Measurements from ENCODE around the gene ECSCR. TPM values are rescaled to one million over a fixed set of nuclear protein-coding genes. Genes with fewer than 3 reads are reported as not detected.
"Not testable (repeated sequence)": the region's sequence is repeated elsewhere in the genome, so short reads cannot be mapped to it uniquely, and the experiment has no call there.

The ECSCR gene
- polyA plus RNA-seq, 3 donors, result 28.9 to 30.6 (median 30.2) TPM

- no peak for DNase-seq (ENCODE audit: low read depth in 3 of 3, low spot score in 2 of 3)
Measured at GRCh38 chr5:139414581-139415130, 47.9 kb downstream of the ECSCR start.

- no peak for DNase-seq (ENCODE audit: low read depth in 3 of 3, low spot score in 2 of 3)
Measured at GRCh38 chr5:139413963-139414362, 48.6 kb downstream of the ECSCR start.

GRCh38 chr5:139413153-139413552 is 49.4 kb downstream of the ECSCR start:
- DNase-seq (ENCODE audit: low read depth in 3 of 3, low spot score in 2 of 3), result no peak

DNA sequence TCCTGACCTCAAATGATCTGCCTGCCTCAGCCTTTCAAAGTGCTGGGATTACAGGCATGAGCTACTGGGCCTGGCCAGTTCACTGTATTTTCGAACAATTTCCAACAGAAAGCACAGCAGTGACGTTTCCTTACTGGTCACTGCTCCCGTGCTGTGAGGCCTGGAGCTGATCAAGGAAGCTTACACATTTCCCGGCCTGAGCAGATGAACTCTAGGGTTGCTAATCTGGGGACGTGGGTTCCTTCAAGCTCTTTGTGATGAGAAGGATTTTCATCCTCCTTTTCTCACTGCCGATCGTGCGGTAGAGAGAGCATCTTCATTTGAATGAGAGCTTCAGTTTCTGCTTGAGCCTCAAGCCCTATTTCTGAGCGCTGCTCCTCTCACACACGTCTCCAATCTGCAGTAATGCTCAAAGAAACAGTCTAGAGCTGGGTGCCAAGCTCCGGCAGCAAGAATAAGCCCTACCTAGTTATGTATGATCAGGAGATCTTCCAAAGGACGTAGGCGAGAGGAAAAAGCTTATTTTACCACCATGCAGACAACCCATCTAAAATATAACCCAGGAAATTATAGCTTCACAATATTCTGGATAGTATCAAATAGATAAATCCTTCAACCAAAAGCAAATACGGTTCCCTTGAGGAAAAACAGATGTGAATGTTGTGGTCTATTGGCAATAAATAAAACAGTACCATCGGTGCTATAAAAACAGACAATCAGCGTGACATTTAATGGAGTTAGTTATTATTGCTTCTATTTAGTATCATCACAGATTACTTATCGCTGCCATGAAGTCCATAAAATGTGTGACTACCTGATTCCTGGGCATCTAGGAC is 51.3 kb downstream of the ECSCR start:
- DNase-seq (ENCODE audit: low read depth in 3 of 3, low spot score in 2 of 3), result no peak

GRCh38 chr5:139410121-139410992 is 52.2 kb downstream of the ECSCR start:
- no peak for DNase-seq (ENCODE audit: low read depth in 3 of 3, low spot score in 2 of 3)

GRCh38 chr5:139409116-139409515 is 53.4 kb downstream of the ECSCR start:
- not testable (repeated sequence) for DNase-seq (ENCODE audit: low read depth in 3 of 3, low spot score in 2 of 3)

DNA sequence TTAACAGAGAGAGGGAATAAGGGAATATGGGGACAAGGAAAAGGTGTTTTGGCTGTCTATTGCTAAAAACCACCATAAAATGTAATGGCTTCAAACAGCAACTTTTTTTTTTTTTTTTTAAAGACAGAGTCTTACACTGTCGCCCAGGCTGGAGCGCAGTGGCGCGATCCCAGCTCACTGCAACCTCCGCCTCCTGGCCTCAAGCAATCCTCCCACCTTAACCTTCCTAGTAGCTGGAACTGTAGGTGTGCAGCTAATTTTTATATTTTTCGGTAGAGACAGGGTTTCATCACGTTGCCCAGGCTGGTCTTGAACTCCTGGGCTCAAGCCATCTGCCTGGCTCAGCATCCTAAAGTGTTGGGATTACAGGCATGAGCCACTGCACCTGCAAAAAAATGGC is 54.4 kb downstream of the ECSCR start:
- no peak for DNase-seq (ENCODE audit: low read depth in 3 of 3, low spot score in 2 of 3)

DNA sequence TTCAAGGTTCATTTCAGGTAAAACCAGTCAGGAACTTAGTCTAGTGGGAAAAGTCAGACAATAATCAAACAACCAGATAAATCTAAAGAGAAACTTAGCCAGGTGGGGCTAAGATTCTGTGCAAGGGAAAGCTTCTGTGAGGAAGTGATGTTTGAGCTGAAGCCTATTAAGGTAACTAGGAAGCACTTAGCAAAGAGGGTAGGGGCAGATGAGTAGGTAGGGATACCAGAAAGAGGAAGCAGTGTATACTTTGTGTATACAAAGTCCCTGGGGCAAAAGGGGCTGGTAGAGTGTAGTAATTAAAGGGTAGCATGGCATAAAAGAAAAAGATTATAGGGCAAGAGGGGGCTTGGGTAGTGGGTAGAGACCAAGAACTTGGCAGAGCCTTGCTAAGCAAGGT is 55.0 kb downstream of the ECSCR start:
- no peak for DNase-seq (ENCODE audit: low read depth in 3 of 3, low spot score in 2 of 3)

GRCh38 chr5:139406963-139407362 is 55.6 kb downstream of the ECSCR start:
- DNase-seq (ENCODE audit: low read depth in 3 of 3, low spot score in 2 of 3), result no peak

- no peak for DNase-seq (ENCODE audit: low read depth in 3 of 3, low spot score in 2 of 3)
Measured at GRCh38 chr5:139404484-139404840, 58.1 kb downstream of the ECSCR start.

DNA sequence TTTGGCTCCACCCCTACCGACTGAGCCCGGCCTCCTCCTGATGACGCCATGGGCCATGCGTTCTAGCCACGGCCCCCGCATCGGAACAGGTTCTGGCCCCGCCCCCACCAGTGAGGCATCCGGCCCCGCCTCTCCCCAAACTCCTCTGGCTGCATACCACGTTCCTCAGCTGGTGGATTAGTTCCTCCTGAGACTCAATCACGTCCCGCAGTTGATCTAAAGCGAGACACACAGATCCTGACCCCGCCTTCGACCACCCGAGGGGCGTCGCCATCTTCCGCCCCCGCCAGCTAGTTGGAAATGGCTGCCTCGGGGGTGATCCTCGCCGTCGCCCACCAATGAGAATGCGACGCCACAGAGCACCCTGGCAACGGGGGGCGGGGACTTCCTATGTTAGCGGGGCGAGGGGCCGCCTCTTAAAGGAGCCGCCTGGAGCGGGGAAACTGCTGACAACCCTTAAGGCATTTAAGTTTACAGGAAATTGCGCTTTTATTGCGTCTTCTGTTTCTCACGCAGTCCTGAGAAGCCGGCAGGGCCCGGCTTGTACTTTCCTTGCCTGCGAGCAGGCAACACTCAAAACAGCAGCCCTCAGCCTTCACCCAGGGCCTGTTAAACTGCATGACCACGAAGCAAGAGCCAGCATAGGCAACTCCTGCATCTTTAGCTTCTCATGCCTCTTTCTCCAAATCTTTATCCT is 58.6 kb downstream of the ECSCR start, which contains the start of gene SPATA24:
SPATA24 (minus strand) TSS at position 303 of the 697 bp plus-strand sequence; CDS start at position 274, 29 bp downstream.
- peak; percentile 93 to 94 (median 94) for DNase-seq (ENCODE audit: low read depth in 3 of 3, low spot score in 2 of 3)

DNA sequence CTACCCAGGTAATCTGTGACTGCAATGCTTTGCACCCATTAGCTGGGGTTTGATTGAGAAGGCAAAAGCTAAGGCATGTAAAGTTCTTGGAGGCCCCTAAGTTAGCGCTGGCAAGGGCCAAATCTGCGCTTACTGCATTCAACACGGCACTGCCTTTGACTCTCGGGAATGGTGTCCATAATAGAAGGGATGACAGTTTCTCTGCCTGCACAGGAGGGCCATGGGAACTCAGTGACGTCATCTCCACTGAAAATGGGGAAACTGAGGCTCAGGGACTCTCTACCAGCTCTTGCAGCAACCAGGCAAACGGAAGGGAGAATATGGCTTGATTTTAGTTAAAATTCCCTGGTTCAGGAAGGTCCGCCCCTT is 59.1 kb downstream of the ECSCR start:
- DNase-seq (ENCODE audit: low read depth in 3 of 3, low spot score in 2 of 3), result no peak

DNA sequence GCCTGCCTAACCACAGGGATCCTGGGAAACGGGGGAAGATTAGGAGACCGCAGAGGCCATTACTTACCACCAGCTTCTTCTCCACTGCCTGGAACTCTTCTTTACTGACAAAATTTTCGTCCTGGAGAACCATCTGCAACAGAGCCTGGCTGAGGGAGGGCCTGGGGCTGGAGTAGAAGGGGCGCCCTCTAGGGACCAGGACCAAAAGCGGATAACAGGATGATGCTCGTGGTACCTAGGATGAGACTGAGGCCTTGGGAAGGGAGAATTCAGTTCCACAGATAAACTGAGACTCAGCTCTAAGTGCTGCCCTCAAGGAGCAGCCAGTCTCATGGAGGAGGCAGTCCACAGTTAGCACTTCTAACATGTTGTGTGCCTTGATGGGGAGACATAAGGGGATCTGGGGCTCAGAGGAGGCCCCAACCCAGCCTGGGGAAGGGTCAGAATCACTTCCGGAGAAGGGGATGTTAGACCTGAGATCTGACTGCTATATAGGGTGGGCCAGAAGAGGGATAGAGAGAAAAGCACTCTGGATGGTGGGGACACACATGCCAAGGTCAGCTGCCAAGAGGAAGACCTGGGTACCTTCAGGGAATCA is 59.9 kb downstream of the ECSCR start:
- DNase-seq (ENCODE audit: low read depth in 3 of 3, low spot score in 2 of 3), result no peak

DNA sequence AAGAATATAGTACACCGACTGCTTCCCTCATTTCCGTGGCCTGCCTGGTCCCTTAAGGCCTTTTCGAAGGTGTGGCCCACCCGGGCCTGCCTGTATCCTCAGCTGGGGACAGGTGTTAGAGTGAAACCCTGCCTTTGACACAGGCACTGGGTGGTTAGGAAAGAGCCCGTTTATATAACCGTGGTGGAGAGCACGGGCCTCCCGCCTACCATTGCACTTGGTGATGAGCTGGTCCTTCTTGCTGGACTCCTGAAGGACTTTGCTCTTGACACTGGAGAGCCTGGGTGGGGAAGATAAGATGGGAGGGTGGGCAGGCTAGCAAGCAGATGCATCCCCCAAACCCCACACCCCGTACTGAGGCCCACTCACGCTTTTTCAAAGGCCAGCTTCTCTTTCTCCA is 61.0 kb downstream of the ECSCR start:
- DNase-seq (ENCODE audit: low read depth in 3 of 3, low spot score in 2 of 3), result no peak

GRCh38 chr5:139399501-139400121 is 62.9 kb downstream of the ECSCR start:
- DNase-seq (ENCODE audit: low read depth in 3 of 3, low spot score in 2 of 3), result no peak

Other genes with a start within 250 kb of the ECSCR start
- gene MATR3, start 169.0 kb downstream of the ECSCR start, polyA plus RNA-seq (ENCODE audit: insufficient read length in 3 of 3), result 100 to 1,000 TPM; 702 to 822 (median 791) TPM
- 100 to 1,000 TPM; 202 to 211 (median 203) TPM for gene PAIP2, start 120.9 kb downstream of the ECSCR start, polyA plus RNA-seq (ENCODE audit: insufficient read length in 3 of 3)
- gene SLC23A1, start 79.4 kb downstream of the ECSCR start, polyA plus RNA-seq (ENCODE audit: insufficient read length in 3 of 3), result 10 to 100 TPM in 2 of 3 donors, 1 to 10 TPM in 1; 9.8 to 13.5 (median 12.3) TPM
- 1 to 10 TPM in 1 of 3 donors, under 1 TPM in 2; 0.38 to 1.0 (median 0.50) TPM for gene MZB1, start 72.8 kb downstream of the ECSCR start, polyA plus RNA-seq (ENCODE audit: insufficient read length in 3 of 3)
- 1 to 10 TPM; 1.7 to 2.0 (median 1.9) TPM for gene PROB1, start 67.6 kb downstream of the ECSCR start, polyA plus RNA-seq (ENCODE audit: insufficient read length in 3 of 3)
- gene SPATA24, start 58.7 kb downstream of the ECSCR start, polyA plus RNA-seq (ENCODE audit: insufficient read length in 3 of 3), result 10 to 100 TPM; 11.6 to 13.3 (median 12.7) TPM
- 10 to 100 TPM; 27.5 to 33.4 (median 32.5) TPM for gene DNAJC18, start 23.2 kb downstream of the ECSCR start, polyA plus RNA-seq (ENCODE audit: insufficient read length in 3 of 3)
- gene SMIM33, start 8.3 kb upstream of the ECSCR start, polyA plus RNA-seq (ENCODE audit: insufficient read length in 3 of 3), result not detected
- gene STING1, start 20.0 kb upstream of the ECSCR start, polyA plus RNA-seq (ENCODE audit: insufficient read length in 3 of 3), result 10 to 100 TPM; 24.4 to 27.8 (median 24.7) TPM
- gene UBE2D2, start 98.6 kb upstream of the ECSCR start, polyA plus RNA-seq (ENCODE audit: insufficient read length in 3 of 3), result 100 to 1,000 TPM; 175 to 188 (median 176) TPM
- gene CXXC5, start 185.6 kb upstream of the ECSCR start, polyA plus RNA-seq (ENCODE audit: insufficient read length in 3 of 3), result 100 to 1,000 TPM; 209 to 219 (median 210) TPM